Activated CD4-positive, alpha-beta T cell treated with anti-CD3 and anti-CD28 coated beads for 48 hours (primary cell): ENCODE results near the gene C19orf47.
"Not testable (repeated sequence)": the region's sequence is repeated elsewhere in the genome, so short reads cannot be mapped to it uniquely, and the experiment has no call there.

Source experiments
- DNase-seq: peaks from one replicate; pipeline ENCODE4 v3.0.0-alpha.2; 2020

C19orf47 gene

GRCh38 chr19:40374084-40374483 is 25.9 kb upstream of the C19orf47 start:
- no peak for DNase-seq

GRCh38 chr19:40371802-40372122 is 23.6 kb upstream of the C19orf47 start:
- DNase-seq = no peak

- DNase-seq = no peak
These were observed 23.0 kb upstream of the C19orf47 start for GRCh38 chr19:40370997-40371801.

GRCh38 chr19:40370253-40370652 is 22.1 kb upstream of the C19orf47 start:
- DNase-seq = not testable (repeated sequence)

- no peak for DNase-seq
These were observed 21.6 kb upstream of the C19orf47 start for GRCh38 chr19:40369797-40370196.

GRCh38 chr19:40367577-40368434 is 19.6 kb upstream of the C19orf47 start:
- DNase-seq = no peak

GRCh38 chr19:40366697-40367561 is 18.7 kb upstream of the C19orf47 start:
- DNase-seq = no peak

GRCh38 chr19:40365613-40366401 is 17.6 kb upstream of the C19orf47 start:
- DNase-seq = peak; percentile 76

GRCh38 chr19:40365010-40365409 is 16.8 kb upstream of the C19orf47 start:
- DNase-seq = no peak

- DNase-seq = no peak
These were observed 14.9 kb upstream of the C19orf47 start for GRCh38 chr19:40363069-40363468.

GRCh38 chr19:40362160-40362559 is 14.0 kb upstream of the C19orf47 start:
- DNase-seq = no peak

- DNase-seq = no peak
These were observed 12.6 kb upstream of the C19orf47 start for GRCh38 chr19:40360708-40361241.

GRCh38 chr19:40360020-40360707 is 12.0 kb upstream of the C19orf47 start:
- DNase-seq = no peak

- no peak for DNase-seq
These were observed 10.6 kb upstream of the C19orf47 start for GRCh38 chr19:40358773-40359172.

GRCh38 chr19:40357640-40358039 is 9.4 kb upstream of the C19orf47 start:
- DNase-seq = no peak

GRCh38 chr19:40356681-40357595 is 8.7 kb upstream of the C19orf47 start:
- no peak for DNase-seq

- DNase-seq = no peak
These were observed 7.9 kb upstream of the C19orf47 start for GRCh38 chr19:40355975-40356680.

GRCh38 chr19:40348961-40349507 is 837 bp upstream of the C19orf47 start:
- DNase-seq = peak; percentile 10

GRCh38 chr19:40344422-40344821 is 3.8 kb downstream of the C19orf47 start:
- DNase-seq = no peak
